ENCODE data around the gene PGBD1.

GRCh38 chr6:28269492-28269891, 11.9 kb upstream of the PGBD1 start:
- TF ChIP-seq CTCF (IDR thresholded peaks at IDR 0.05) (no peak), POLR2A (IDR thresholded peaks at IDR 0.05) (peak in 1 of 2 donors; percentile 21)
